HEK293T (cell line): Measurements from ENCODE around the gene GIMAP4.

Experiments
- ARNT ChIP-seq: fragments of 450-650 bp; IDR thresholded peaks from 2 replicates; pipeline ENCODE4 v1.6.1; 2017; ENCODE audit warnings: mild to moderate bottlenecking
- BHLHE40 ChIP-seq: fragments of 450-650 bp; IDR thresholded peaks from 2 replicates; pipeline ENCODE4 v1.6.1; 2016; ENCODE audit warnings: mild to moderate bottlenecking, moderate library complexity, borderline replicate concordance
- ELF4 ChIP-seq: fragments of 450-650 bp; IDR thresholded peaks from 2 replicates; pipeline ENCODE4 v1.6.1; 2017; ENCODE audit warnings: antibody characterized with exemption
- FOXA1 ChIP-seq: fragments of 450-650 bp; IDR thresholded peaks from 2 replicates; pipeline ENCODE4 v1.6.1; 2016; ENCODE audit warnings: mild to moderate bottlenecking
- FOXM1 ChIP-seq: fragments of 450-650 bp; IDR thresholded peaks from 2 replicates; pipeline ENCODE4 v1.6.1; 2017; ENCODE audit warnings: mild to moderate bottlenecking, borderline replicate concordance
- HDGF ChIP-seq: fragments of 450-650 bp; IDR thresholded peaks from 2 replicates; pipeline ENCODE4 v1.6.1; 2017; ENCODE audit warnings: antibody characterized with exemption, borderline replicate concordance
- L3MBTL2 ChIP-seq: fragments of 450-650 bp; conservative IDR thresholded peaks from 2 replicates; pipeline ENCODE4 v1.6.1; 2016; ENCODE audit warnings: mild to moderate bottlenecking
- LEF1 ChIP-seq: fragments of 450-650 bp; IDR thresholded peaks from 2 replicates; pipeline ENCODE4 v1.6.1; 2017; ENCODE audit warnings: mild to moderate bottlenecking, borderline replicate concordance
- NFRKB ChIP-seq: fragments of 450-650 bp; IDR thresholded peaks from 2 replicates; pipeline ENCODE4 v1.6.1; 2016; ENCODE audit warnings: mild to moderate bottlenecking, moderate library complexity
- SP1 ChIP-seq: fragments of 450-650 bp; IDR thresholded peaks from 2 replicates; pipeline ENCODE4 v1.6.1; 2017
- SUZ12 ChIP-seq: fragments of 450-650 bp; IDR thresholded peaks from 2 replicates; pipeline ENCODE4 v1.6.1; 2016; ENCODE audit warnings: mild to moderate bottlenecking
- TARDBP ChIP-seq: fragments of 450-650 bp; IDR thresholded peaks from 2 replicates; pipeline ENCODE4 v1.6.1; 2016
- ZNF384 ChIP-seq: fragments of 450-650 bp; IDR thresholded peaks from 2 replicates; pipeline ENCODE4 v1.6.1; 2016

DNA sequence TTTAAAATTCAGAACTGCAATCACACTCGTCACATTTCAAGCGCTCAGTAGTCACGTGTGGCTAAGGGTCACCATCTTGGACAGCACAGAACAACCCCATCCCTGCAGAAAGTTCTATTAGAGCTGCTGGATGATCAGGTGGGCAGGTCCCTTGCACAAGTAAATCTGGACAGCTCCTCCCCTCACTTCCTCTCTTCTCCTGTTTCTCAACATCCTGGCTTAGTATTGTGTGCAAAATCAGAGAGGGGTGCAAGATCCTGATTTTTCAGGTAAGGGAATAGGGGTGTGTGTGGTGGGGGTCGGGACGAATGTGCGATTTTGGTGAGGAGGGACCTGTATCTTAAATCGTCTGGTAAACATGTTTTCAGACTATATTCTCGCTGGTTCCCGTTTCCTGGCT, at the start of gene GIMAP4:
- TF ChIP-seq ZNF384 (no peak), FOXA1 (no peak), SP1 (no peak), LEF1 (no peak), HDGF (no peak), FOXM1 (no peak), TARDBP (no peak), SUZ12 (no peak), ARNT (no peak), NFRKB (no peak), ELF4 (no peak), L3MBTL2 (no peak), BHLHE40 (no peak)
